Cardiac muscle cell (in vitro differentiated cells and primary cell): ENCODE data around the gene GATB. TPM values are rescaled to one million over a fixed set of nuclear protein-coding genes. Genes with fewer than 3 reads are reported as not detected.
A peak's percentile ranks its signal among the peaks of the same experiment; 100 is the strongest.

Experiments
- DNase-seq, 2 donors: peaks; one replicate each; pipeline versions ENCODE4 v3.0.0 to v3.0.0-alpha.2; 2010 to 2017; ENCODE audit warnings: low read depth in 1 of 2, low spot score in 1 of 2
- H3K27ac ChIP-seq: fragments of 200-600 bp; sonication (generic); 2 replicates; pipeline ENCODE4 v1.5.1; 2016
- H3K27me3 ChIP-seq: fragments of 200-600 bp; sonication (generic); 2 replicates; pipeline ENCODE4 v1.6.0; 2016; ENCODE audit warnings: control low read depth
- H3K36me3 ChIP-seq: fragments of 200-600 bp; sonication (generic); 2 replicates; pipeline ENCODE4 v1.5.1; 2016; ENCODE audit warnings: control low read depth
- H3K4me1 ChIP-seq: fragments of 200-600 bp; sonication (generic); 2 replicates; pipeline ENCODE4 v1.8.1; 2017; ENCODE audit warnings: low read depth, mild to moderate bottlenecking, mixed run types
- H3K4me3 ChIP-seq: fragments of 200-600 bp; sonication (generic); 2 replicates; pipeline ENCODE4 v1.5.1; 2016; ENCODE audit warnings: mild to moderate bottlenecking
- H3K9me3 ChIP-seq: fragments of 200-600 bp; sonication (generic); 2 replicates; pipeline ENCODE4 v1.5.1; 2017; ENCODE audit warnings: low read depth, mild to moderate bottlenecking, control low read depth
- polyA plus RNA-seq: library from polyadenylated mRNA; unstranded; fragments of >200 nt; fragmentation: Nextera tagmentation; extraction: Ambion mirVana; gene quantifications from 2 replicates; pipeline ENCODE4 v1.2.1, GENCODE V29; 2016
- total RNA-seq: library from RNA; depleted of rRNA; stranded (reverse); fragments of >200 nt; gene quantifications from 2 replicates; pipeline ENCODE4 v1.2.3, GENCODE V29; 2016
- TF ChIP-seq, protein P1 (sequence below): IDR thresholded peaks from 2 replicates; pipeline ENCODE4 v1.5.1; 2012; ENCODE audit warnings: low read depth, mild to moderate bottlenecking, low read length

Gene GATB
- total and polyA plus RNA-seq, 2 experiments from 2014 or later = 24.4 to 45.3 TPM

DNA sequence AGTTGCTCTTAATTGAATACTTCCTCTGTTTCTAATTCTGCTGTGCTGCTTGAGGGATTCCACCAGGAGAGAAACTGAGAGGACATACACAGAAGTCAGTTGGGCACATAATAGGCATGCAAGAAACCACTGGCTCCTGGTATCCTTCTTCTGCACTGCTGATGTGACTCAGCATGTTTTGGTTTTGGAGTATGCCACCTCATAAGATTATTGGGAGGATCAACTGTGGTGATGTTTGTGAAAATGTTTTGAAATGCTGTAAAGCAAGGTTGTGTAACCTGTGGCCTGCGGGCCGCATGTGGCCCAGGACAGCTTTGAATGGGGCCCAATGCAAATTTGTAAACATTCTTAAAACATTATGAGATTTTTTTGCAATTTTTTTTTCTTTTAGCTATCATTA lies 119.6 kb downstream of the GATB start:
- no peaks in the 10 kb centered on the region for H3K27me3 ChIP-seq
- TF ChIP-seq, protein P1, sequence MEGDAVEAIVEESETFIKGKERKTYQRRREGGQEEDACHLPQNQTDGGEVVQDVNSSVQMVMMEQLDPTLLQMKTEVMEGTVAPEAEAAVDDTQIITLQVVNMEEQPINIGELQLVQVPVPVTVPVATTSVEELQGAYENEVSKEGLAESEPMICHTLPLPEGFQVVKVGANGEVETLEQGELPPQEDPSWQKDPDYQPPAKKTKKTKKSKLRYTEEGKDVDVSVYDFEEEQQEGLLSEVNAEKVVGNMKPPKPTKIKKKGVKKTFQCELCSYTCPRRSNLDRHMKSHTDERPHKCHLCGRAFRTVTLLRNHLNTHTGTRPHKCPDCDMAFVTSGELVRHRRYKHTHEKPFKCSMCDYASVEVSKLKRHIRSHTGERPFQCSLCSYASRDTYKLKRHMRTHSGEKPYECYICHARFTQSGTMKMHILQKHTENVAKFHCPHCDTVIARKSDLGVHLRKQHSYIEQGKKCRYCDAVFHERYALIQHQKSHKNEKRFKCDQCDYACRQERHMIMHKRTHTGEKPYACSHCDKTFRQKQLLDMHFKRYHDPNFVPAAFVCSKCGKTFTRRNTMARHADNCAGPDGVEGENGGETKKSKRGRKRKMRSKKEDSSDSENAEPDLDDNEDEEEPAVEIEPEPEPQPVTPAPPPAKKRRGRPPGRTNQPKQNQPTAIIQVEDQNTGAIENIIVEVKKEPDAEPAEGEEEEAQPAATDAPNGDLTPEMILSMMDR = no peak
- H3K4me3 ChIP-seq = no peak overlapping the region
- no peaks in the 10 kb centered on the region for H3K4me1 ChIP-seq
- DNase-seq = peak in 1 of 2 donors; percentile 57
- no peaks in the 10 kb centered on the region for H3K9me3 ChIP-seq
- H3K27ac ChIP-seq = no peak overlapping the region
- H3K36me3 ChIP-seq = no peaks in the 10 kb centered on the region

DNA sequence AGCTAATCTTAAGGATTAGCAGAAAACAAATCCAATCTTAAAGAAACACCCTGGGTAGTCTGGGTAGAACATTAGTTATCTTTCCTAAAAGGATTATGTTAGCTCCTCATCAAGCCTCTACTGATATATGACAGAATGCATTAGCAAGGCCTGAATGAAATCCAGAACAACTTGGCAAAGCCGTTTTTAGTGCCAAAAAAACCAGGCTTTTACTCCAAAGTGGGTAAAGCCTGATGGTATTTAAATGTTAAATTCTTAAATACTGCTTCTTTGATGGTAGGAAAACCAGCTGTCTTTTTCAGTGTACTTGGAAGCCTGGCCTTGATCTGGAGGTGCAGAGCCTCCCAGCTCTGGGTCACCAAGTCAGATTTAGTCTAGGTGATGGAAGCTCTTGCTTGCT lies 120.4 kb downstream of the GATB start:
- no peaks in the 10 kb centered on the region for H3K4me1 ChIP-seq

DNA sequence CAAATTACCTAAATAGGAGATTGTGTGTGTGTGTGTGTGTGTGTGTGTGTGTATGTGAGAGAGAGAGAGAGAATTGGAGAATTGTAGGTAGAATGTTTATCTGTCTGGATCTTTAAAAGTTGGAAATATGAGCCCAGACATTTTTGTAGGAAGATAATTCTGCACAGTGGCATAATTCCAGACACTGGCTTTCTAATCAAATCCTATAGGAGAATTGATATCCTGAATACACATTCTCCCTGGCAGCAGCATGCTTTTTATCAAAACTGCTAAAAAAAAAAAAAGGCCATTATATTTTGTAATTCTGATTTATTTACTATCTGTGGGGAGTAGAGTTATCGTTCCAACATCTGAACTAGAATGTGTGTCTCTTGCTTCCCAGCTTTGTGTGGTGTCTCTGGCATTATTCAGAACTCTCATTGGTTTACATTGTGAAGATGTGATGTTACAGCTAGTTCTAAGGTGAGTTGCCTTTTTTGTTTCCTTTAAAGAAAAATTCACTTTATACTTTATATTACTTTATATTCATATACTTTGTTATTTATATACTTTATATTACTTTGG lies 122.4 kb downstream of the GATB start:
- H3K27ac ChIP-seq = no peak overlapping the region
- no peaks in the 10 kb centered on the region for H3K27me3 ChIP-seq
- no peaks in the 10 kb centered on the region for H3K4me1 ChIP-seq
- no peak for DNase-seq
- no peak overlapping the region for H3K4me3 ChIP-seq
- TF ChIP-seq, protein P1 = no peak
- no peaks in the 10 kb centered on the region for H3K9me3 ChIP-seq
- no peaks in the 10 kb centered on the region for H3K36me3 ChIP-seq

More for the DNA sequence above, 120.4 kb downstream of the GATB start:
- H3K27me3 ChIP-seq = no peaks in the 10 kb centered on the region
- H3K27ac ChIP-seq = no peak overlapping the region
- no peaks in the 10 kb centered on the region for H3K36me3 ChIP-seq
- TF ChIP-seq, protein P1 = no peak
- H3K9me3 ChIP-seq = no peaks in the 10 kb centered on the region
- no peak for DNase-seq
- H3K4me3 ChIP-seq = no peak overlapping the region

DNA sequence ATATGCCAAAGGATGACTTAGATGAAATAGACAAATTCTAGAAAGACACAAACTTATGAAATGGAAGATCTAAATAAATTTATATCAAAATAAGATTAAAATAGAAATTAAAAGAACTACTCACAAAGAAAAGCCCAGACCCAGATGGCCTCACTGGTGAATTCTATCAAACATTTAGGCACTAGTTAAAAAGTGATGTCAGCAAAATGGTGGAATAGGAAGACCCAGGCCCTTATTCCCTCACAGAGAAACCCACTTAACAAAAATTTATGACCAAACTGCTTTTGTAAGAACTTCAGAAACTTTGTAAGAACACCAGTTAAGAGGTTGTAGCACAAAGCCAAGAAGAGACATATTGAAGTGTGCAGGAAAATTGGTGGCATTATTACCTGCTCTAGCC lies 129.5 kb downstream of the GATB start:
- Histone ChIP-seq H3K4me3 (no peak overlapping the region), H3K27ac (no peak overlapping the region), H3K27me3 (no peaks in the 10 kb centered on the region), H3K36me3 (no peaks in the 10 kb centered on the region), H3K4me1 (no peaks in the 10 kb centered on the region), H3K9me3 (no peaks in the 10 kb centered on the region)
- TF ChIP-seq, protein P1 = no peak
- DNase-seq = no peak

DNA sequence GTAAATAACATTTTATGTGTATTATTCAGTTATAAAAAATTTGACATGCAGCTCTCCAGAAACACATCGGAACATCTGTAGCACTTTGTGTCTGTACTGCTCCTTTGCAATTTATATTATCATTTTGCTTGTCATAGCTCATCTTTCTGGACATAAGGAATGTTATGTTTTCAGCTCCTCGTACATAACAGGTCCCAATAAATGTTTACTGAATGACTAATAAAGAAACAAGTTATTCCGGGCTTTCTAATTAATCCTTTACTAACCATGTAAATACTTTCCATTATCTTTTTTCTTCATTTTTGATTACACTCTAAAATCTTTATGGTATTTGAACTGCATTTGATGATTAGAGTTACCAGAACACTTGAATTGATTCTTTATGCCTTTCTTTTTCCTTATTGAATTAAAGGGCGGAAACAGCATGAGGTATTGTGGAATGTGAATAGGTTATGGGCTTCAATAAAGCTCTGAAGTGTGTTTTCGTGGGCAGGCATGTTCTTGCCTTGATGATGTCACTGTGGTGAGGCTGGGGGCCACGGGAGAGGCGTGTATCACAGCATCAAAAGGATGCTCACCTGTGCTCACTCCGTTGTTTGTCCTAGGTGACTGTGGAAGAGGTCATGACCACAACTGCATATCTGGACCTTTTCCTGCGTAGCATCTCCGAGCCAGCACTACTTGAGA lies 131.6 kb downstream of the GATB start:
- Histone ChIP-seq H3K36me3 (no peaks in the 10 kb centered on the region), H3K4me1 (no peaks in the 10 kb centered on the region), H3K27ac (no peak overlapping the region), H3K4me3 (no peak overlapping the region), H3K27me3 (no peaks in the 10 kb centered on the region), H3K9me3 (no peaks in the 10 kb centered on the region)
- TF ChIP-seq, protein P1 = no peak
- no peak for DNase-seq
